HG03575 (cell line): ENCODE measurements around the gene TAF3.

ENCODE experiments used
- ATAC-seq: cut with Tn5 transposase; IDR thresholded peaks from one replicate; pipeline ENCODE4 v1.9.1; 2021; ENCODE audit not compliant: unreplicated experiment, insufficient number of reproducible peaks, low FRiP score; ENCODE audit errors: extremely low read depth

Gene TAF3

GRCh38 chr10:8037941-8038894, 219.9 kb downstream of the TAF3 start:
- no peak for ATAC-seq

DNA sequence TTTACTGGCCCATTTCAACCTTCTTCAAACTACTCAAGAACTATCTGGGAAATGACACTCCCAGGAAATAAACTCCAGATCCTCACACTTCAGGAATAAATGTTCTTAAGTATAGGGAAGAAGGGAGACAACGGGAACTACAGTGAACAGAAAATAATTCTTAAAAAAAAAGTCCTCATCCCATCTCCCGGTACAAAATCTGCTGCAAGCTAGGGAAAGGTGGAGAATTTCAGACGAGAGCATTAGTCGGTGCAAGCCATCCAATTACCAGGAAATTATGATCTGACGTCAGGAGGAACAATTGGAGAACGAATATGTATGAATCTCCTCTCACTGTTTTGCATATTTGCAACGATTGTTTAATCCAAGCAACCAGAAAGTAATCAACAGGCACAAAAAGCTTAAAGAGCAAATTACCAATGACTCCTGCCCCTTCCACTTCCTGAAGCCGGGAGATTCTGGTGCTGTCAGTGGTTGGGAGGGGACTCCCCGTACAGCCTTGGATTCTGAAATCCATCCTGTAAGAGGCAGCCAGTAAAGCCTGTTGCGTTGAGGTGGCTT, 221.1 kb downstream of the TAF3 start:
- no peak for ATAC-seq

GRCh38 chr10:8040651-8041050, 222.3 kb downstream of the TAF3 start:
- ATAC-seq = no peak

DNA sequence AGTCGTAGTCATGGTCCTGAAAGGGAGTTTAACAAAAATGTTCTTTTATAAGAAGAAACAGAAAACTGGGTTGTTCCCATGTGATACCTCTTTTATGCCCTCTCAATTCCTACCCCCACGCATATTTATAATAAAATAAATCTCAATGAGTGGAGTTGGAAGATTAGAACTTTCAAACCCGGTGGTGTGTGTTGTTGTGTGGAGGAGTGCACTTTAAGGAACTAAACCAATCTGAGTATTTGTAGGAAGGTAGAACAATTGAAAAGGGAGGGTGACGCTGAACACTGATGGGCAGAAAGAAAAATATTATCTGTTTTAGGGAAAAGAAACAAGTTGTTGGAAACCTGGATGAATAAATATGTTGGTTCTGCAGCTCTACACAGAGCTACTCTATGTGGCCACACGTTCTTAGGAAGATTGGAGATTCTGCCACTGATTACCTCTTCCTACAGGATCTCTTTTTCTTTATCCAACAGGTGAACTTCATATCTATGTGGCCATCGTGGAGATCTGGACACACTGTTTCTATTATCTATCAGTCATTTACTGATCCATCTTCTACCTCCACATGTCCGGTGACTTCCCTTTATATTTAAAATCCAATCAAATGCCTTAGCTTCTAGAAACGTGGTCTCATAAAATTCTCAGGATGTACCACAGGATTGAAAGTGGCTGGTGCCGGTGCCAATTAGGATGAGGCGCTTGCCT, 223.1 kb downstream of the TAF3 start:
- ATAC-seq = no peak

DNA sequence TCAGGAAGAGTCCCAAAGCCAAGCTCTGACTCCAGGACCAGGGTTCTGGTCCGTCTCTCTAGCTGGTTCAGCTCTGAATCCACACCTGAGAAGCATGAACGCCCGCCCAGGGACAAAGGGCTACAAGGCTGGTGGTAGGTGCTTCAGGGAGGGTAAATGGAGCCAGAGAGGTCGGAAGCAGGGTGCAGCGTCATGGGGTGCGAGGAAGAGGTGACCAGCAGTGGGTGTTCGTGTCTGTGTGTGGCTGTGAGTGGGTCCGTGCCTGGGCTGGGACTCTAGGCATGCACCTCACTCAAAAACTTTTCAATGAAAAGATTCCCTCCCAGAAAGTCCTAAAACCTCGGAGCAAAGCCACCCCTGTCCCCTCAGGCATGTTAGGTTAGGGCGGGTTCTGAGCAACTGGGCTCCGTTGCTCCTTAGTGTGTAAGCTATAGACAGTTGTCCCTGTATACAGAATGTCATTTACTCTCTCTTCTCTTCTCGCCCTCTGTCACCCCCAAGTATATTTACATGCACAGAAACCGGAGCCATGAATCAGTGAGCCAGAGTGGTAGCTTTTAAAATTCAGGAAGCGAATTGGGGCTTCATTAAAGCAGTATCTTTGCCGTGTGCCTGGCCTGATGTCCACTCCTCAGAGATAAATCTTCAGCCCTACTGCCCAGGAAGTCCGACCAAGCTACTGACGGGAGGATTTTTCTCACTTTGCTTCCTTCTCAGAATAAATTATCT, 223.9 kb downstream of the TAF3 start:
- no peak for ATAC-seq

DNA sequence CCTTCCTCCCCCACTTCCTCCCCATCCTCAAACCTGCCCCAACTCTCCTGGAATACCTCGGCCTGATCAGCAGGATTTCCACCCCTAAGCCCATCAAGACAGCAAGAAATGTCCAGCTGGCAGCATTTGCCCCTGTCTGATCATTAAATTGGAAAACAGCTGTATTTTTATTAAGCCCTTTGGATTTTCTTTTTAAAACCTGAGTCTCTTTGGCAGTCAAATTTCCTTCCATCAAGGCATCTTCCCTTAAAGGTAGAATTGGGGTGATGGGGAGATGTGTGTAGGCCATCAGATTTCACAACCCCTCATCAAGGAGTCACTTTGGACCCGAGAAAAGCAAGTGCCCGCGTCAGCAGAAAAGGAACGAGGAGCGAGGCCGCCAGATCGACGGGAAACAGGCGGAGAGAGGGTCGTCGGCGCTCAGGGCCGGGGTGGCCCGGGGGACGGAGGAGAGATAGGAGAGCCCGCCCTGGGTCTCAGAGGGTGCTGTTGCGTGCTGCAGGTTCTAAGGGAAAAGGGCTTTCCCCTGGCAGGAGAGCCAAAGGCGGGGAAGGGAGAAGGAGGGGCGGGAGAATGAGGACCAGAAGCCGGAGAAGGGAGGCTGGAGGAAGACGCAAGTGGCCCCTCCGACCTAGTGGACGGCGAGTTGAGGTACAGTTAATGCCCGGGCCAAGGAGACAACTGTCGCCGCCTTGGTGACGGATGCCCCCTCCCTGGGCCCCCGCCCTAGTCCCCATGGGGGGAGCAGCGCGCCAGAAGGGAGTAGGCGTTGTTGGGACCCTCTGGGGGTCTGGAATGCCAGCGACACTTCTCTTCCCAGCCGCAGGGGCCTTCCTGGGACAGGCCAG, 224.6 kb downstream of the TAF3 start:
- ATAC-seq = no peak

DNA sequence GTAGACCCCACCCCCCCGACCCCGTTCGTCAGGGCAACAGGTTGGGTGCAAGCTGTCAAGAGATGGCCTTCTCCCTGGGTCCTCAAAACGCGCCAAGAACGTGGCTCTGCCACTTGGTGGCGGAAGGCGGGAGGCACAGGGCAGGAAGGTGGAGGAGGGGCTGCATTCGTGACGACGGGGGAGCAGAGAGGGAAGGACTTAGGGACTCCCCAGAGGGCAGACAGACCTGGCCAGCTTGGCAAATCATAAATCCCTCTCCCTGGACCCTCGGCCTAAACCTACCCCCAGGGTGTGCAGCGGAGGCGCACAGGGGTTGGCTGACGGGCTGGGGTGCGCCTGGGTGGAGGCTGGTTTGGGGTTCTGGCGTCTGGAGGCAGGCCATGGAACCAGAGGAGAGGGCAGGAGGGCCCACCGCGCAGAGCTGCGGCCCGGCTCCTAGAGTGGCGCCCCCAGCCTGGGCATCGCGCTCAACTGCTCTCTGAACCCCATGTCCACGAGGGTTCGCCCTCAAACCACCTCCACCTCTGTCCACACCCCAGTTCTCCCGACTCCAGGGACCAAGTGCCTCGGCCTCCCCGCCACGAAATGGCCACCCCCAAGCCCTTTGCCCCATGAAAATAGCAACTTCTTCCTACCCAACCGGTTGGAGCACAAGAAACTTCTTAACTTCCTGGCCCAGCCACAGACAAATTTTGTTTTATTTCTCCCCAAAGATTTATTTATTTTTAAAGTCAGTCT, 225.4 kb downstream of the TAF3 start:
- no peak for ATAC-seq

DNA sequence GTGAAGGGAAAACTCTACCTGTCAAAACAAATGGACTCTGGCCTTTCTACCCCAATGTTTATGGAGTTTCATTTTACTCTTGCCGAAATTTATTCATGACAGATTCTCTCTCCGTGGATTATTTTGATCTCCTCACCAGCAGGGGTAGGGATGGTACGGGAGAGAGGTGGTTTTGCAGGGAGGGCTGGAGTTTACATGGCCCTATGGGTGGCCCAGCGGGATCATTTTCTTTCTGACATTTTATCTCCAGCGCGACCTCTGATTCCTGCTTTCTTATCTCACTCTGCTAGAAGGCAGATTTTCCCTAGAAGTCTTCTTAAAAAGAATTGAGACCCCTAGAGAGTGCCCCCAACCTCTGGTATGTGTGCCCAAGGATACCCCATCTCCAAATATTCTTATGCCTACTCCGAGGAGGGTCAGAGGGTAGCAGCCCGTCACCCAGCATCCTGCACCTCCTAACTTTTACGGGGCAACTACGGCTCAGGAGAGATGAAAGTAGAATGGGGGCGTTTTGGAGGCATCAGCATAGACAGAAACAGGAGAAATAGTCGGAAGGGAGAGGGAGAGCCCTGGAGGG, 226.1 kb downstream of the TAF3 start:
- no peak for ATAC-seq

GRCh38 chr10:8044908-8045725, 226.8 kb downstream of the TAF3 start:
- ATAC-seq = no peak

- no peak for ATAC-seq
Measured at GRCh38 chr10:8045726-8046494, 227.6 kb downstream of the TAF3 start.

GRCh38 chr10:8047452-8048280, 229.4 kb downstream of the TAF3 start:
- ATAC-seq = no peak

GRCh38 chr10:8048281-8049008, 230.1 kb downstream of the TAF3 start:
- ATAC-seq = no peak

- ATAC-seq = no peak
Measured at GRCh38 chr10:8049045-8049864, 230.9 kb downstream of the TAF3 start.
